RWPE2 (cell line): ENCODE data around the gene APBB1.
A peak's percentile ranks its signal among the peaks of the same experiment; 100 is the strongest.

ENCODE experiments used
- ATAC-seq: fragments of 200-7000 bp; cut with Tn5 transposase; 3 replicates; pipeline ENCODE4 v1.9.1; 2021; ENCODE audit warnings: low read depth
- DNase-seq: peaks from one replicate; pipeline ENCODE4 v3.0.0-alpha.2; 2020; ENCODE audit warnings: low spot score
- H3K27ac ChIP-seq: fragments of 450-650 bp; 2 replicates; pipeline ENCODE4 v1.5.1; 2017; ENCODE audit warnings: mild to moderate bottlenecking; ENCODE audit not compliant: poor library complexity, severe bottlenecking
- H3K27me3 ChIP-seq: fragments of 250-450 bp; sonication (Bioruptor Pico); 2 replicates; pipeline ENCODE4 v1.5.1; 2021; ENCODE audit warnings: mild to moderate bottlenecking, moderate library complexity; ENCODE audit not compliant: insufficient read depth, poor library complexity, severe bottlenecking
- H3K36me3 ChIP-seq: fragments of 250-450 bp; sonication (Bioruptor Pico); 2 replicates; pipeline ENCODE4 v1.5.1; 2020; ENCODE audit warnings: low read depth, mild to moderate bottlenecking, moderate library complexity
- H3K4me1 ChIP-seq: fragments of 250-450 bp; sonication (Bioruptor Pico); 2 replicates; pipeline ENCODE4 v1.5.1; 2021; ENCODE audit warnings: mild to moderate bottlenecking, moderate library complexity; ENCODE audit not compliant: insufficient read depth, poor library complexity, severe bottlenecking
- H3K4me3 ChIP-seq: fragments of 250-450 bp; sonication (Bioruptor Pico); 2 replicates; pipeline ENCODE4 v1.5.1; 2021; ENCODE audit warnings: mild to moderate bottlenecking, moderate library complexity; ENCODE audit not compliant: severe bottlenecking
- H3K9me3 ChIP-seq: fragments of 250-450 bp; sonication (Bioruptor Pico); 2 replicates; pipeline ENCODE4 v1.5.1; 2021; ENCODE audit warnings: mild to moderate bottlenecking, moderate library complexity; ENCODE audit not compliant: severe bottlenecking
- TF ChIP-seq, protein P1 (sequence below): fragments of 450-650 bp; IDR thresholded peaks from one replicate; pipeline ENCODE4 v1.5.1; 2017; ENCODE audit warnings: mild to moderate bottlenecking, moderate library complexity; ENCODE audit not compliant: poor library complexity, severe bottlenecking

The APBB1 gene

DNA sequence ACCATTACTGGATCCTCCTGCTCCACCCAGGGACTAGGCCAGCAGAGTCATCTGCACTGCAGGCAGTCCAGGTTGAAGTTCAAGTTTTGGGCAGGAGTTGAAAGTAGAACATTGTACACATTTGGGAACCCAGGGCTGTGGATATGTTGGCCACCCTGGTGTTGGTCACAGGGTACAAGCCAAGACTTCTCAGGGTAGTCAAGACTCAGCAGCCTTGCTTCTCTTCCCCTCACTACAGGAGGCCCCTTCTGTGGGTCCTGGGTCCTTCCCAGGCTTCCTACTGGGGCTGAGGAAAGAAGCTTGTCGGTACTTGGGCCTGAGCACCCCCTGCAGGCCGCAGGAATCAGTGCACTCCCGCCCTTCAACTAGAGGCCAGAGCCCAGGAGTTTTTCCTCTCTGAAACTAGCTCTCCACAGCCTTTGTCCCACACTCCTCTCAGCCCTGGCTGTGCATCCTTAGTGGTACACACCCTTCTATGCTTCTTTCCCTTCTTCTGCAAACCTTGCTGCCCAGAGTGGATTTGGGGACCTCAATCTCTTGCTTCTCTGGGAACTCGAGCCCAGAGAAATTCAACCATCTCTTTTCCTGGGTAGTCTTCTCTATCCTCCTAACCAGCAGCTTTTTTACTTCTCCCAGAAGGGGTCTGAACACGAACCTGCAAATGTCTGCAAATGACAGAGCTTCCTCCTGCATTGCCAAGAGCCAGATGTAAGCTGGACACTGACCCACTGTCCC is 24.5 kb upstream of the APBB1 start:
- Histone ChIP-seq H3K27ac (no peak overlapping the region), H3K36me3 (no peaks in the 10 kb centered on the region), H3K9me3 (no peaks in the 10 kb centered on the region), H3K27me3 (no peaks in the 10 kb centered on the region), H3K4me3 (no peak overlapping the region), H3K4me1 (no peaks in the 10 kb centered on the region)
- TF ChIP-seq, protein P1, sequence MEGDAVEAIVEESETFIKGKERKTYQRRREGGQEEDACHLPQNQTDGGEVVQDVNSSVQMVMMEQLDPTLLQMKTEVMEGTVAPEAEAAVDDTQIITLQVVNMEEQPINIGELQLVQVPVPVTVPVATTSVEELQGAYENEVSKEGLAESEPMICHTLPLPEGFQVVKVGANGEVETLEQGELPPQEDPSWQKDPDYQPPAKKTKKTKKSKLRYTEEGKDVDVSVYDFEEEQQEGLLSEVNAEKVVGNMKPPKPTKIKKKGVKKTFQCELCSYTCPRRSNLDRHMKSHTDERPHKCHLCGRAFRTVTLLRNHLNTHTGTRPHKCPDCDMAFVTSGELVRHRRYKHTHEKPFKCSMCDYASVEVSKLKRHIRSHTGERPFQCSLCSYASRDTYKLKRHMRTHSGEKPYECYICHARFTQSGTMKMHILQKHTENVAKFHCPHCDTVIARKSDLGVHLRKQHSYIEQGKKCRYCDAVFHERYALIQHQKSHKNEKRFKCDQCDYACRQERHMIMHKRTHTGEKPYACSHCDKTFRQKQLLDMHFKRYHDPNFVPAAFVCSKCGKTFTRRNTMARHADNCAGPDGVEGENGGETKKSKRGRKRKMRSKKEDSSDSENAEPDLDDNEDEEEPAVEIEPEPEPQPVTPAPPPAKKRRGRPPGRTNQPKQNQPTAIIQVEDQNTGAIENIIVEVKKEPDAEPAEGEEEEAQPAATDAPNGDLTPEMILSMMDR: peak; percentile 74
- DNase-seq (no peak), ATAC-seq (peak; percentile 69)

DNA sequence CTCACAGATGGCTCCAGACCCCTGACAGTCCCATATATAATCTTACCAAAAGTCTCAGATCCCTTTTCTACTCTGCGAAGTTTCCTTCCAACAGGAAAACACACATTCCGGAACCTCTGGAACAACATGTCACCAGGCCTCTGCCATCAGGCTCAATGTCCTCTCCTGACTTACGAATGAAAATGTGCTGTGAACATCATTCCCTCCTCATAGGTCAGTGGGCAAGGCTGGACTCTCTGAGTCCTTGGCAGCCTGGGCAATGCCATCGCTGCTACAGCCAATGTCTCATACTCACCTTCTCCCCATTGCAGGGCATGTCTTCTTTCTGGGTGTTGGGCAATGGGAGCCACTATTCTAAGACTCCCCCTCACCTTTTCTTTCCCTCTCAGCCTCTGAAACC is 23.5 kb upstream of the APBB1 start:
- no peak overlapping the region for H3K27ac ChIP-seq
- no peak overlapping the region for H3K4me3 ChIP-seq
- TF ChIP-seq, protein P1: no peak
- no peaks in the 10 kb centered on the region for H3K27me3 ChIP-seq
- ATAC-seq (no peak), DNase-seq (no peak)
- H3K36me3 ChIP-seq: no peaks in the 10 kb centered on the region
- no peaks in the 10 kb centered on the region for H3K9me3 ChIP-seq
- H3K4me1 ChIP-seq: no peaks in the 10 kb centered on the region

DNA sequence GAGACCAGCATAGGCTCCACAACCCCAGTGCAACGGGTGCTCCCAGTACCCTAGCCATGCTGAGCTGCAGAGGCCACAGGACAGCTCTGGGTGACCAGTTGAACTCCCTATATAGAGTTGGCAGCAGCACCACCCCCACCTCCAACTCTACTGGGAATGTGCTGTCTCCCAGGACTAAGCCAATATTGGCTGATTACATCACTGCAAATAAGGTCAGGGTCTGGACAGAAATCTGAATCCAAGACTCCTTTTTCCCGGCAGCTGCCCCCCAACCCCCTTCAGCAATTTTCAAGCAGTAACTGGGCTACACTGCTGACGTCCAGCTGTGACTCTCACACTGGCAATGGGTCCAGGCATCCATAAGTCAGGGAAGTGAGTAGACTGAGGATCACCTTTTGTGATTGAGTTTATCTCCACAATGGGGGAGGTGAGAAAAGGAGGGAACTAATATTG is 22.0 kb upstream of the APBB1 start, which contains the start of gene HPX:
HPX (minus strand) TSS at position 82 of the 453 bp plus-strand sequence; CDS start at position 58, 24 bp downstream.
- Histone ChIP-seq H3K4me1 (no peaks in the 10 kb centered on the region), H3K9me3 (no peaks in the 10 kb centered on the region), H3K27ac (no peak within 1 kb of the TSS), H3K4me3 (no peak within 1 kb of the TSS), H3K27me3 (no peaks in the 10 kb centered on the region), H3K36me3 (no peaks in the 10 kb centered on the region)
- DNase-seq (no peak), ATAC-seq (no peak)
- TF ChIP-seq, protein P1: no peak

DNA sequence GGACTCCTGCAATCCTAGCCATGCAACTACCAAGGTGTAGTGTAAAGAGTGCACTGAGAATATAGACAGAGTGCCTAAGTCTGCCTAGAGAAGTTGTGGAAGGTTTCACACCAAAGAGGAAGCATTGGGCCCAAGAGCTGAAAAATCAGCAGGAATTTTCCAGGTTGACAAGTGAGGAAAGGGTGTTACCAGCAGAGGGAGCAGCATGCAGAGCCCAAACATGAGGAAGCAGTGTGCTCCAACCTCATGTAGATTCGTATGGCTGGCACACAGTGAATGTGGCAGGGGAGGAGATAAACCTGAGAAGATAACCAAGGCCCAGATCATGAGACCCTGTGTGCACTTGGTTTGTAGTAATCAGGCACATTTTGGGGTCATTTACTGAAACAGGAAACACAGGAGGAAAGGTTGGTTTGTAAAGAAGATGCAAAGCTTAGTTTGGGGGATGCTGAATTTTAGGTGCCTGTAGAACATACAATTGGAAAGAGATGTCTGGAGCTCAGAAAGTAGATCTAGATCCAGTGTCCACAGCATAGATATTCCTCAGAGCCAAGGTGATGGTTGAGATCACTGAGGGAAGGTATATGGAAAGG is 20.2 kb upstream of the APBB1 start:
- H3K27me3 ChIP-seq: no peaks in the 10 kb centered on the region
- no peaks in the 10 kb centered on the region for H3K9me3 ChIP-seq
- H3K27ac ChIP-seq: no peak overlapping the region
- H3K4me3 ChIP-seq: no peak overlapping the region
- H3K4me1 ChIP-seq: no peaks in the 10 kb centered on the region
- ATAC-seq (peak; percentile 45; the same call in 1 of the 3 replicates), DNase-seq (no peak)
- no peaks in the 10 kb centered on the region for H3K36me3 ChIP-seq
- TF ChIP-seq, protein P1: peak; percentile 57

DNA sequence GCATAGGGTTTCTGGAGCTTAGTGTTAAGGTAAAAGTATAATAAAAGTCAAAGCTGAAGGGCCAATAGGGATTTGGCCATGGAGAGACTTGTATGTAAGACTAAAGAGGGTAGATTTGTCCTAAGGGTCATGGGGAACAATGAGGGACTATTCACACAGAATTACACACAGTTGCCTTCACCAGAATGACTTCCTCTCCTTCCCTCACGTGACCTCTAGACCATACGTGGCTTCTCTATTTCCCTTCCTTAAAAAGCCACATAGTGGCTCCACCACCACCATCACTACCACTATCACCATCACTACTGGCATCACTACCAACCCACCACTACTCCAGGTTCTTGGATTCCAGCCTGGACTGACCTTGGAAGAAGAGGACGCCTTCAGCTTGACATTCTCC is 19.1 kb upstream of the APBB1 start:
- no peak overlapping the region for H3K4me3 ChIP-seq
- H3K27me3 ChIP-seq: no peaks in the 10 kb centered on the region
- no peaks in the 10 kb centered on the region for H3K4me1 ChIP-seq
- no peaks in the 10 kb centered on the region for H3K9me3 ChIP-seq
- TF ChIP-seq, protein P1: no peak
- H3K27ac ChIP-seq: no peak overlapping the region
- no peak for DNase-seq
- no peaks in the 10 kb centered on the region for H3K36me3 ChIP-seq
- ATAC-seq: no peak
